Measurements from ENCODE around the gene BTNL8. TPM values are rescaled to one million over a fixed set of nuclear protein-coding genes. Genes with fewer than 3 reads are reported as not detected.

The BTNL8 gene
- total RNA-seq, 1 experiment from 2014 or later = not detected

GRCh38 chr5:180974612-180975315, 75.8 kb downstream of the BTNL8 start:
- no peaks in the 10 kb centered on the region for H3K4me1 Mint-ChIP-seq (ENCODE audit: insufficient read depth, unreplicated experiment)
- H3K4me3 Mint-ChIP-seq (ENCODE audit: unreplicated experiment) = no peak overlapping the region
- BruUV-seq (replicated peaks) = no TSS peak
- POLR2A ChIA-PET = interaction anchor here (0.7 kb wide), 2 partner anchors 183 to 278 kb away, joined by 3 read pairs; no protein-coding TSS in a partner anchor
- TF ChIP-seq, protein P1, sequence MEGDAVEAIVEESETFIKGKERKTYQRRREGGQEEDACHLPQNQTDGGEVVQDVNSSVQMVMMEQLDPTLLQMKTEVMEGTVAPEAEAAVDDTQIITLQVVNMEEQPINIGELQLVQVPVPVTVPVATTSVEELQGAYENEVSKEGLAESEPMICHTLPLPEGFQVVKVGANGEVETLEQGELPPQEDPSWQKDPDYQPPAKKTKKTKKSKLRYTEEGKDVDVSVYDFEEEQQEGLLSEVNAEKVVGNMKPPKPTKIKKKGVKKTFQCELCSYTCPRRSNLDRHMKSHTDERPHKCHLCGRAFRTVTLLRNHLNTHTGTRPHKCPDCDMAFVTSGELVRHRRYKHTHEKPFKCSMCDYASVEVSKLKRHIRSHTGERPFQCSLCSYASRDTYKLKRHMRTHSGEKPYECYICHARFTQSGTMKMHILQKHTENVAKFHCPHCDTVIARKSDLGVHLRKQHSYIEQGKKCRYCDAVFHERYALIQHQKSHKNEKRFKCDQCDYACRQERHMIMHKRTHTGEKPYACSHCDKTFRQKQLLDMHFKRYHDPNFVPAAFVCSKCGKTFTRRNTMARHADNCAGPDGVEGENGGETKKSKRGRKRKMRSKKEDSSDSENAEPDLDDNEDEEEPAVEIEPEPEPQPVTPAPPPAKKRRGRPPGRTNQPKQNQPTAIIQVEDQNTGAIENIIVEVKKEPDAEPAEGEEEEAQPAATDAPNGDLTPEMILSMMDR (IDR thresholded peaks at IDR 0.05; ENCODE audit: unreplicated experiment) = no peak
- DNase-seq (ENCODE audit: unreplicated experiment) = no peak
- peaks cover 8% of the 10 kb centered on the region for H3K9me3 Mint-ChIP-seq (ENCODE audit: unreplicated experiment)
- intact Hi-C loops (cut with micrococcal nuclease) = no loop called here
- CTCF ChIA-PET = no interaction called here
- H3K27ac Mint-ChIP-seq (ENCODE audit: low read depth, unreplicated experiment) = no peak overlapping the region
- H3K27me3 Mint-ChIP-seq (ENCODE audit: insufficient read depth, unreplicated experiment) = no peaks in the 10 kb centered on the region
- no peaks in the 10 kb centered on the region for H3K36me3 Mint-ChIP-seq (ENCODE audit: insufficient read depth, unreplicated experiment)

DNA sequence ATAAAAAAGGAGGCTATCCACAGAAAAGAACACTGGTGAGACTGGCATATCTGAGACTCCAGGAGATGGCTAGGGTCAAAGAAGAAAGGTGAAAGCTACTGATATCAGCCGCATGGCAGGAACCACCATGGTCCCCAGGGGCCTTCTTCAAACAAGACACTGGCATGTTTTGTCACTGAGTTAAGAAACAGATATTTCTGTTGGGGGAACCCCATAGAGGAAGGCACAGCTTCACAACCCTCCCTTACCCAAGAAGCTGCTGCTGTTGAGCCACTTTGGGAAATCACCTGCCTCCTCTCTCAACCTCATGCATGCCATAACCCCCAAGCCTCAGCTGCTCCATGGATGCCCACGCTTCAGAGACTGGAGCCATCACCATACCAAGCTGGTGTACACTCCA, 76.4 kb downstream of the BTNL8 start:
- Mint-ChIP-seq H3K4me3 (ENCODE audit: unreplicated experiment) (no peak overlapping the region), H3K9me3 (ENCODE audit: unreplicated experiment) (peaks cover 8% of the 10 kb centered on the region), H3K27me3 (ENCODE audit: insufficient read depth, unreplicated experiment) (no peaks in the 10 kb centered on the region), H3K27ac (ENCODE audit: low read depth, unreplicated experiment) (no peak overlapping the region), H3K4me1 (ENCODE audit: insufficient read depth, unreplicated experiment) (no peaks in the 10 kb centered on the region), H3K36me3 (ENCODE audit: insufficient read depth, unreplicated experiment) (no peaks in the 10 kb centered on the region)
- ChIA-PET CTCF (interaction anchor here (1.1 kb wide), 1 partner anchor 257 kb away, joined by 3 read pairs; no protein-coding TSS in a partner anchor), POLR2A (interaction anchor here (0.7 kb wide), 1 partner anchor 182 kb away, joined by 3 read pairs; no protein-coding TSS in a partner anchor)
- no TSS peak for BruUV-seq (replicated peaks)
- TF ChIP-seq, protein P1 (IDR thresholded peaks at IDR 0.05; ENCODE audit: unreplicated experiment) = no peak
- intact Hi-C loops (cut with micrococcal nuclease) = no loop called here
- no peak for DNase-seq (ENCODE audit: unreplicated experiment)

DNA sequence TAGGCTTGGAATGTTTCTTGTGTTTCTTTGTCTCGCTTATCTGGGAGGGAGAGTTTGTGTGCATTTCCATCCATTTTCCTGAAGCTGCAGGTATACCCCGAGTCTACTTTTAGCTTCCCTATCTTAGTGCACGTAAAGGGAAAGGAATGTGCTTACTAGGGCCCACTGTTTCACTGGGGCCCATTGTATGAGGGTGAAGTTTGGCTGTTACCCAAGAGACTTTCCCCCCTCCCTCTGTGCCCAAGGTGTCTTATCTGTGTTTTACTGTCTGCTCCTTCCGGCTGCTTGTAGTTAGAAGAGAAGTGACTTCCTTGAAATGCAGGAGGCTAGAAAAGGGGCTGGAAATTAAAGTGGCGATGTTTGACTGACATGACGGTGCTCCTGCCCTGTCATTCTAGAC, 77.6 kb downstream of the BTNL8 start:
- H3K4me1 Mint-ChIP-seq (ENCODE audit: insufficient read depth, unreplicated experiment) = no peaks in the 10 kb centered on the region
- H3K4me3 Mint-ChIP-seq (ENCODE audit: unreplicated experiment) = no peak overlapping the region
- CTCF ChIA-PET = interaction anchor here (0.6 to 1.1 kb wide), 3 partner anchors 42 to 258 kb away, joined by 3 read pairs; no protein-coding TSS in a partner anchor
- DNase-seq (ENCODE audit: unreplicated experiment) = no peak
- no peak overlapping the region for H3K27ac Mint-ChIP-seq (ENCODE audit: low read depth, unreplicated experiment)
- no TSS peak for BruUV-seq (replicated peaks)
- POLR2A ChIA-PET = interaction anchor here (0.7 kb wide), 1 partner anchor 115 kb away, joined by 3 read pairs; the partner anchor contains the start of gene ZFP62
- H3K36me3 Mint-ChIP-seq (ENCODE audit: insufficient read depth, unreplicated experiment) = no peaks in the 10 kb centered on the region
- intact Hi-C loops (cut with micrococcal nuclease) = no loop called here
- no peaks in the 10 kb centered on the region for H3K27me3 Mint-ChIP-seq (ENCODE audit: insufficient read depth, unreplicated experiment)
- TF ChIP-seq, protein P1 (IDR thresholded peaks at IDR 0.05; ENCODE audit: unreplicated experiment) = no peak
- H3K9me3 Mint-ChIP-seq (ENCODE audit: unreplicated experiment) = no peaks in the 10 kb centered on the region

- Mint-ChIP-seq H3K36me3 (ENCODE audit: insufficient read depth, unreplicated experiment) (no peaks in the 10 kb centered on the region), H3K9me3 (ENCODE audit: unreplicated experiment) (no peaks in the 10 kb centered on the region), H3K4me3 (ENCODE audit: unreplicated experiment) (no peak overlapping the region), H3K27ac (ENCODE audit: low read depth, unreplicated experiment) (no peak overlapping the region), H3K4me1 (ENCODE audit: insufficient read depth, unreplicated experiment) (no peaks in the 10 kb centered on the region), H3K27me3 (ENCODE audit: insufficient read depth, unreplicated experiment) (no peaks in the 10 kb centered on the region)
- no TSS peak for BruUV-seq (replicated peaks)
- DNase-seq (ENCODE audit: unreplicated experiment) = no peak
- CTCF ChIA-PET = no interaction called here
- TF ChIP-seq, protein P1 (IDR thresholded peaks at IDR 0.05; ENCODE audit: unreplicated experiment) = no peak
- intact Hi-C loops (cut with micrococcal nuclease) = no loop called here
- POLR2A ChIA-PET = no interaction called here
Observed at GRCh38 chr5:180977852-180978251, 78.9 kb downstream of the BTNL8 start.
